ENCODE data around the gene MRPS2. TPM values are rescaled to one million over a fixed set of nuclear protein-coding genes. Genes with fewer than 3 reads are reported as not detected.
A peak's percentile ranks its signal among the peaks of the same experiment; 100 is the strongest.

Gene MRPS2
- total RNA-seq, 2 experiments from 2014 or later = 20.8 to 23.2 TPM

- POLR2A ChIA-PET = no interaction called here
- Mint-ChIP-seq H3K27ac (no peak overlapping the region), H3K9me3 (no peaks in the 10 kb centered on the region), H3K4me3 (peak overlapping the region; percentile 82), H3K36me3 (ENCODE audit: low read depth) (peaks cover 41% of the 10 kb centered on the region), H3K27me3 (no peaks in the 10 kb centered on the region), H3K4me1 (ENCODE audit: low read depth) (peaks cover 24% of the 10 kb centered on the region)
- DNase-seq (no peak), ATAC-seq (ENCODE audit: poor library complexity) (no peak)
- peaks cover 27% of the 10 kb centered on the region for H3K36me3 ChIP-seq (ENCODE audit: insufficient read depth, low read length)
- H3K4me3 ChIP-seq (ENCODE audit: low read length) = no peak overlapping the region
- H3K9me3 ChIP-seq (ENCODE audit: control insufficient read depth in 1 of 2, insufficient read depth in 1 of 2, low read length in 2 of 2) = peaks cover 0 to 14% of the 10 kb centered on the region in 2 experiments
- TF ChIP-seq CTCF (IDR thresholded peaks at IDR 0.05) = no peak
- CTCF ChIA-PET = no interaction called here
- H3K4me1 ChIP-seq (ENCODE audit: insufficient read depth, low read length) = peaks cover 46% of the 10 kb centered on the region
- intact Hi-C loops (cut with DNase I, micrococcal nuclease) = loop anchor here in 1 of 2 experiments (5.0 to 10.0 kb wide), 3 partner anchors 459 to 1339 kb away; partner anchors contain the start of genes RNU6ATAC, RXRA and UBAC1
- no peak overlapping the region for H3K27ac ChIP-seq (ENCODE audit: low read depth in 1 of 2, low read length in 2 of 2)
- no peaks in the 10 kb centered on the region for H3K27me3 ChIP-seq (ENCODE audit: control insufficient read depth in 1 of 2, insufficient read depth in 2 of 2, low read length in 2 of 2)
Observed at GRCh38 chr9:135503371-135504261, 3.1 kb downstream of the MRPS2 start.

- peak; percentile 25 to 75 (median 49) for DNase-seq
- peak; percentile 72 for TF ChIP-seq CTCF (IDR thresholded peaks at IDR 0.05)
- Mint-ChIP-seq H3K36me3 (ENCODE audit: low read depth) (peaks cover 41% of the 10 kb centered on the region), H3K27ac (no peak overlapping the region), H3K27me3 (no peaks in the 10 kb centered on the region), H3K9me3 (peaks cover 6% of the 10 kb centered on the region), H3K4me3 (peak overlapping the region; percentile 82), H3K4me1 (ENCODE audit: low read depth) (peaks cover 18% of the 10 kb centered on the region)
- POLR2A ChIA-PET = interaction anchor here (1.0 kb wide), 1 partner anchor 24 kb away, joined by 3 read pairs; no protein-coding TSS in a partner anchor
- no peak overlapping the region for H3K4me3 ChIP-seq (ENCODE audit: low read length)
- CTCF ChIA-PET = interaction anchor here (0.6 to 1.0 kb wide), 3 partner anchors 9 to 23 kb away, joined by 4 read pairs; no protein-coding TSS in a partner anchor
- ATAC-seq (ENCODE audit: poor library complexity) = no peak
- H3K4me1 ChIP-seq (ENCODE audit: insufficient read depth, low read length) = peaks cover 40% of the 10 kb centered on the region
- peaks cover 27% of the 10 kb centered on the region for H3K36me3 ChIP-seq (ENCODE audit: insufficient read depth, low read length)
- H3K27ac ChIP-seq (ENCODE audit: low read depth in 1 of 2, low read length in 2 of 2) = no peak overlapping the region
- H3K27me3 ChIP-seq (ENCODE audit: control insufficient read depth in 1 of 2, insufficient read depth in 2 of 2, low read length in 2 of 2) = no peaks in the 10 kb centered on the region
- H3K9me3 ChIP-seq (ENCODE audit: control insufficient read depth in 1 of 2, insufficient read depth in 1 of 2, low read length in 2 of 2) = peaks cover 0 to 18% of the 10 kb centered on the region in 2 experiments
- intact Hi-C loops (cut with DNase I, micrococcal nuclease) = loop anchor here in 1 of 2 experiments (5.0 to 10.0 kb wide), 3 partner anchors 458 to 1340 kb away; partner anchors contain the start of genes RNU6ATAC, RXRA and UBAC1
Observed at GRCh38 chr9:135504262-135505243, 4.1 kb downstream of the MRPS2 start.

All from CD4-positive, alpha-beta T cell (primary cell).